Right lung (tissue), 5 donors: ENCODE results near the gene MRNIP. TPM values are rescaled to one million over a fixed set of nuclear protein-coding genes. Genes with fewer than 3 reads are reported as not detected.
"Not testable (repeated sequence)": the region's sequence is repeated elsewhere in the genome, so short reads cannot be mapped to it uniquely, and the experiment has no call there.

Experiments used
- DNase-seq, 2 donors: peaks; one replicate each; pipeline ENCODE4 v3.0.0-alpha.2; 2013
- polyA plus RNA-seq, 5 donors: library from polyadenylated mRNA; unstranded; fragments of 120-200 nt; gene quantifications; one replicate each; pipeline versions ENCODE4 v1.2.1 to v1.2.3, GENCODE V29; 2013; ENCODE audit warnings: inconsistent platforms in 1 of 5, low replicate concordance in 1 of 5; ENCODE audit not compliant: insufficient read length in 5 of 5, insufficient read depth in 1 of 5

The MRNIP gene
- polyA plus RNA-seq, 5 donors, result 38.9 to 53.4 (median 43.3) TPM

GRCh38 chr5:179872828-179873575, 14.4 kb upstream of the MRNIP start:
- no peak for DNase-seq

GRCh38 chr5:179872055-179872827, 13.6 kb upstream of the MRNIP start:
- DNase-seq, result no peak

GRCh38 chr5:179871533-179871932, 12.9 kb upstream of the MRNIP start:
- not testable (repeated sequence) for DNase-seq

- DNase-seq, result no peak
Observed at GRCh38 chr5:179870952-179871351, 12.3 kb upstream of the MRNIP start.

- peak; percentile 11 to 18 for DNase-seq
Observed at GRCh38 chr5:179870403-179870903, 11.8 kb upstream of the MRNIP start.

GRCh38 chr5:179869641-179870402, 11.2 kb upstream of the MRNIP start:
- no peak for DNase-seq

GRCh38 chr5:179869101-179869500, 10.5 kb upstream of the MRNIP start:
- no peak for DNase-seq

GRCh38 chr5:179868541-179868940, 9.9 kb upstream of the MRNIP start:
- no peak for DNase-seq

- DNase-seq, result no peak
Observed at GRCh38 chr5:179867476-179867875, 8.9 kb upstream of the MRNIP start.

- DNase-seq, result no peak
Observed at GRCh38 chr5:179867079-179867465, 8.5 kb upstream of the MRNIP start.

- DNase-seq, result no peak
Observed at GRCh38 chr5:179866241-179867078, 7.8 kb upstream of the MRNIP start.

- no peak for DNase-seq
Observed at GRCh38 chr5:179865491-179866240, 7.0 kb upstream of the MRNIP start.

- no peak for DNase-seq
Observed at GRCh38 chr5:179864686-179865085, 6.1 kb upstream of the MRNIP start.

GRCh38 chr5:179863449-179864085, 5.0 kb upstream of the MRNIP start:
- DNase-seq, result no peak

GRCh38 chr5:179862891-179863290, 4.3 kb upstream of the MRNIP start:
- no peak for DNase-seq

GRCh38 chr5:179862296-179862695, 3.7 kb upstream of the MRNIP start:
- DNase-seq, result no peak

- DNase-seq, result no peak
Observed at GRCh38 chr5:179860301-179860700, 1.7 kb upstream of the MRNIP start.

- no peak for DNase-seq
Observed at GRCh38 chr5:179858241-179858585, 404 bp downstream of the MRNIP start.

GRCh38 chr5:179854356-179854755, 4.3 kb downstream of the MRNIP start:
- no peak for DNase-seq

- DNase-seq, result no peak
Observed at GRCh38 chr5:179852993-179853547, 5.5 kb downstream of the MRNIP start.
